OCI-LY1 (cell line): ENCODE data around the gene INHA.

ENCODE experiments used
- H2AFZ ChIP-seq: fragments of 200-600 bp; sonication (generic), shearing (Covaris generic); 2 replicates; pipeline ENCODE4 v1.6.0; 2014; ENCODE audit warnings: antibody characterized with exemption, mild to moderate bottlenecking, low read length
- H3F3A ChIP-seq: fragments of 200-600 bp; sonication (generic), shearing (Covaris generic); 2 replicates; pipeline ENCODE4 v1.6.0; 2014; ENCODE audit warnings: mild to moderate bottlenecking, antibody characterized with exemption, low read length, moderate library complexity; ENCODE audit not compliant: insufficient read depth
- H3K27ac ChIP-seq: fragments of 200-600 bp; sonication (generic); 2 replicates; pipeline ENCODE4 v1.5.1; 2014; ENCODE audit warnings: low read length, mixed run types, mild to moderate bottlenecking, low read depth; ENCODE audit not compliant: poor library complexity, severe bottlenecking
- H3K27me3 ChIP-seq: fragments of 200-600 bp; sonication (generic); 2 replicates; pipeline ENCODE4 v1.6.0; 2014; ENCODE audit warnings: antibody characterized with exemption, mild to moderate bottlenecking, low read length, moderate library complexity; ENCODE audit not compliant: insufficient read depth
- H3K36me3 ChIP-seq: fragments of 200-600 bp; sonication (generic); 2 replicates; pipeline ENCODE4 v1.6.1; 2014; ENCODE audit warnings: mild to moderate bottlenecking, antibody characterized with exemption, low read length, moderate library complexity, mixed read lengths; ENCODE audit not compliant: insufficient read depth
- H3K4me1 ChIP-seq: fragments of 200-600 bp; sonication (generic); 2 replicates; pipeline ENCODE4 v1.5.1; 2014; ENCODE audit warnings: mild to moderate bottlenecking, low read length, moderate library complexity; ENCODE audit not compliant: insufficient read depth, severe bottlenecking
- H3K4me2 ChIP-seq: fragments of 200-600 bp; sonication (generic), shearing (Covaris generic); 2 replicates; pipeline ENCODE4 v1.6.1; 2014; ENCODE audit warnings: low read length
- H3K4me3 ChIP-seq: fragments of 200-600 bp; sonication (generic); 2 replicates; pipeline ENCODE4 v1.5.1; 2014; ENCODE audit warnings: low read length, low read depth, mild to moderate bottlenecking, mixed read lengths; ENCODE audit not compliant: poor library complexity, severe bottlenecking
- H3K79me2 ChIP-seq: fragments of 200-600 bp; shearing (Covaris generic); 2 replicates; pipeline ENCODE4 v1.6.1; 2016; ENCODE audit warnings: mixed run types, low read length, mixed read lengths; ENCODE audit not compliant: insufficient read depth
- H3K9ac ChIP-seq: fragments of 200-600 bp; sonication (generic), shearing (Covaris generic); 2 replicates; pipeline ENCODE4 v1.6.1; 2014; ENCODE audit warnings: mild to moderate bottlenecking, low read length, mixed read lengths
- H3K9me2 ChIP-seq: fragments of 200-600 bp; sonication (generic), shearing (Covaris generic); 2 replicates; pipeline ENCODE4 v1.6.1; 2014; ENCODE audit warnings: low read depth, mild to moderate bottlenecking, low read length, mixed read lengths
- H3K9me3 ChIP-seq: fragments of 200-600 bp; shearing (Covaris generic); 2 replicates; pipeline ENCODE4 v1.6.1; 2014; ENCODE audit warnings: low read length, mixed read lengths
- H4K20me1 ChIP-seq: fragments of 200-600 bp; sonication (generic), shearing (Covaris generic); 2 replicates; pipeline ENCODE4 v1.6.0; 2016; ENCODE audit warnings: mild to moderate bottlenecking, low read length; ENCODE audit not compliant: insufficient read depth
- CTCF ChIP-seq: fragments of 200-600 bp; sonication (generic), shearing (Covaris generic); IDR thresholded peaks from 2 replicates; pipeline ENCODE4 v1.5.1; 2017; ENCODE audit warnings: mild to moderate bottlenecking, antibody characterized with exemption, low read length, moderate library complexity, mixed read lengths
- EZH2 ChIP-seq: fragments of 200-600 bp; sonication (generic), shearing (Covaris generic); IDR thresholded peaks from 2 replicates; pipeline ENCODE4 v1.8.0; 2017; ENCODE audit warnings: borderline replicate concordance, mixed run types, mild to moderate bottlenecking, antibody characterized with exemption, low read length, moderate library complexity, mixed read lengths

Gene INHA

GRCh38 chr2:219525533-219526232 lies 46.4 kb upstream of the INHA start:
- Histone ChIP-seq H3K27me3 (peaks cover 6% of the 10 kb centered on the region; the same call in 1 of the 2 replicates), H3K4me1 (no peaks in the 10 kb centered on the region), H3K4me3 (no peak overlapping the region), H3K27ac (no peak overlapping the region), H3K9me3 (no peaks in the 10 kb centered on the region), H3K9me2 (no peaks in the 10 kb centered on the region), H3F3A (no peaks in the 10 kb centered on the region), H3K4me2 (no peak overlapping the region), H3K9ac (no peak overlapping the region), H3K79me2 (no peaks in the 10 kb centered on the region), H3K36me3 (no peaks in the 10 kb centered on the region), H2AFZ (no peak overlapping the region), H4K20me1 (no peaks in the 10 kb centered on the region)
- TF ChIP-seq CTCF (no peak), EZH2 (no peak)

GRCh38 chr2:219526320-219527075 lies 45.6 kb upstream of the INHA start:
- Histone ChIP-seq H3K4me2 (no peak overlapping the region), H3F3A (no peaks in the 10 kb centered on the region), H3K9me2 (no peaks in the 10 kb centered on the region), H3K36me3 (no peaks in the 10 kb centered on the region), H3K4me1 (no peaks in the 10 kb centered on the region), H3K9me3 (no peaks in the 10 kb centered on the region), H4K20me1 (no peaks in the 10 kb centered on the region), H3K27ac (no peak overlapping the region), H2AFZ (no peak overlapping the region), H3K27me3 (peaks cover 6% of the 10 kb centered on the region; the same call in 1 of the 2 replicates), H3K9ac (no peak overlapping the region), H3K4me3 (no peak overlapping the region), H3K79me2 (no peaks in the 10 kb centered on the region)
- no peak for TF ChIP-seq EZH2
- no peak for TF ChIP-seq CTCF

GRCh38 chr2:219527076-219527394 lies 45.1 kb upstream of the INHA start:
- Histone ChIP-seq H3K9me2 (no peaks in the 10 kb centered on the region), H3K4me3 (no peak overlapping the region), H4K20me1 (no peaks in the 10 kb centered on the region), H3K27ac (no peak overlapping the region), H3K79me2 (no peaks in the 10 kb centered on the region), H2AFZ (no peak overlapping the region), H3F3A (no peaks in the 10 kb centered on the region), H3K4me1 (no peaks in the 10 kb centered on the region), H3K9me3 (no peaks in the 10 kb centered on the region), H3K36me3 (no peaks in the 10 kb centered on the region), H3K4me2 (no peak overlapping the region), H3K27me3 (peaks cover 6% of the 10 kb centered on the region; the same call in 1 of the 2 replicates), H3K9ac (no peak overlapping the region)
- TF ChIP-seq EZH2 (no peak), CTCF (no peak)
